Calu3 (cell line): ENCODE measurements around the gene ZNF787. TPM values are rescaled to one million over a fixed set of nuclear protein-coding genes. Genes with fewer than 3 reads are reported as not detected.

Experiments used
- BruUV-seq: library from RNA; stranded (reverse); fragments of 400-500 nt; replicated peaks from 2 replicates; lab custom pipeline; 2021; lab: Mats Ljungman, UMichigan
- CTCF ChIA-PET: fragments of 300-600 bp; sonication (Branson Sonifier 250); formaldehyde crosslinking; loops from one replicate; lab custom pipeline; 2022; ENCODE audit warnings: antibody characterized with exemption; lab: Charles Lee
- DNase-seq: peaks from one replicate; pipeline ENCODE4 v3.0.0; 2022
- H3K27ac Mint-ChIP-seq: one replicate; pipeline ENCODE4 v1.8.0; 2022; ENCODE audit warnings: mixed read lengths; ENCODE audit not compliant: unreplicated experiment
- H3K27me3 Mint-ChIP-seq: one replicate; pipeline ENCODE4 v1.8.0; 2022; ENCODE audit warnings: mixed read lengths; ENCODE audit not compliant: unreplicated experiment
- H3K36me3 Mint-ChIP-seq: one replicate; pipeline ENCODE4 v1.8.0; 2022; ENCODE audit warnings: mild to moderate bottlenecking, moderate library complexity, mixed read lengths; ENCODE audit not compliant: insufficient read depth, unreplicated experiment
- H3K4me1 Mint-ChIP-seq: one replicate; pipeline ENCODE4 v1.8.0; 2022; ENCODE audit warnings: mild to moderate bottlenecking, low read depth, mixed read lengths; ENCODE audit not compliant: unreplicated experiment
- H3K4me3 Mint-ChIP-seq: one replicate; pipeline ENCODE4 v1.8.0; 2022; ENCODE audit warnings: mild to moderate bottlenecking, low read depth, moderate library complexity, mixed read lengths; ENCODE audit not compliant: unreplicated experiment
- H3K9me3 Mint-ChIP-seq: one replicate; pipeline ENCODE4 v1.8.0; 2022; ENCODE audit warnings: low read depth, mixed read lengths; ENCODE audit not compliant: unreplicated experiment
- intact Hi-C: fragments of 100-400 bp; cut with micrococcal nuclease; formaldehyde crosslinking; loops from one replicate; pipeline ENCODE4 v1.10.0; 2022; ENCODE audit not compliant: unreplicated experiment
- total RNA-seq: library from RNA; stranded (reverse); gene quantifications from 2 replicates; pipeline ENCODE4 v1.2.3, GENCODE V29; 2022
- TF ChIP-seq, protein P1 (sequence below): fragments of 200-600 bp; IDR thresholded peaks from one replicate; pipeline ENCODE4 v1.8.0; 2022; ENCODE audit warnings: antibody characterized with exemption; ENCODE audit not compliant: unreplicated experiment

The ZNF787 gene
- total RNA-seq, 1 experiment from 2014 or later = 68.5 TPM

GRCh38 chr19:56131651-56132050, 10.6 kb upstream of the ZNF787 start:
- CTCF ChIA-PET = no interaction called here
- no peak overlapping the region for H3K4me3 Mint-ChIP-seq
- intact Hi-C loops = no loop called here
- H3K27ac Mint-ChIP-seq = no peak overlapping the region
- H3K4me1 Mint-ChIP-seq = no peaks in the 10 kb centered on the region
- BruUV-seq = no TSS peak
- no peaks in the 10 kb centered on the region for H3K27me3 Mint-ChIP-seq
- H3K36me3 Mint-ChIP-seq = peaks cover 6% of the 10 kb centered on the region
- no peaks in the 10 kb centered on the region for H3K9me3 Mint-ChIP-seq
- no peak for DNase-seq
- TF ChIP-seq, protein P1, sequence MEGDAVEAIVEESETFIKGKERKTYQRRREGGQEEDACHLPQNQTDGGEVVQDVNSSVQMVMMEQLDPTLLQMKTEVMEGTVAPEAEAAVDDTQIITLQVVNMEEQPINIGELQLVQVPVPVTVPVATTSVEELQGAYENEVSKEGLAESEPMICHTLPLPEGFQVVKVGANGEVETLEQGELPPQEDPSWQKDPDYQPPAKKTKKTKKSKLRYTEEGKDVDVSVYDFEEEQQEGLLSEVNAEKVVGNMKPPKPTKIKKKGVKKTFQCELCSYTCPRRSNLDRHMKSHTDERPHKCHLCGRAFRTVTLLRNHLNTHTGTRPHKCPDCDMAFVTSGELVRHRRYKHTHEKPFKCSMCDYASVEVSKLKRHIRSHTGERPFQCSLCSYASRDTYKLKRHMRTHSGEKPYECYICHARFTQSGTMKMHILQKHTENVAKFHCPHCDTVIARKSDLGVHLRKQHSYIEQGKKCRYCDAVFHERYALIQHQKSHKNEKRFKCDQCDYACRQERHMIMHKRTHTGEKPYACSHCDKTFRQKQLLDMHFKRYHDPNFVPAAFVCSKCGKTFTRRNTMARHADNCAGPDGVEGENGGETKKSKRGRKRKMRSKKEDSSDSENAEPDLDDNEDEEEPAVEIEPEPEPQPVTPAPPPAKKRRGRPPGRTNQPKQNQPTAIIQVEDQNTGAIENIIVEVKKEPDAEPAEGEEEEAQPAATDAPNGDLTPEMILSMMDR = no peak

GRCh38 chr19:56130006-56130405, 8.9 kb upstream of the ZNF787 start:
- intact Hi-C loops = no loop called here
- H3K27ac Mint-ChIP-seq = no peak overlapping the region
- no peaks in the 10 kb centered on the region for H3K27me3 Mint-ChIP-seq
- H3K4me3 Mint-ChIP-seq = no peak overlapping the region
- TF ChIP-seq, protein P1 = no peak
- no TSS peak for BruUV-seq
- peaks cover 6% of the 10 kb centered on the region for H3K36me3 Mint-ChIP-seq
- H3K9me3 Mint-ChIP-seq = no peaks in the 10 kb centered on the region
- no peaks in the 10 kb centered on the region for H3K4me1 Mint-ChIP-seq
- CTCF ChIA-PET = no interaction called here
- DNase-seq = no peak

DNA sequence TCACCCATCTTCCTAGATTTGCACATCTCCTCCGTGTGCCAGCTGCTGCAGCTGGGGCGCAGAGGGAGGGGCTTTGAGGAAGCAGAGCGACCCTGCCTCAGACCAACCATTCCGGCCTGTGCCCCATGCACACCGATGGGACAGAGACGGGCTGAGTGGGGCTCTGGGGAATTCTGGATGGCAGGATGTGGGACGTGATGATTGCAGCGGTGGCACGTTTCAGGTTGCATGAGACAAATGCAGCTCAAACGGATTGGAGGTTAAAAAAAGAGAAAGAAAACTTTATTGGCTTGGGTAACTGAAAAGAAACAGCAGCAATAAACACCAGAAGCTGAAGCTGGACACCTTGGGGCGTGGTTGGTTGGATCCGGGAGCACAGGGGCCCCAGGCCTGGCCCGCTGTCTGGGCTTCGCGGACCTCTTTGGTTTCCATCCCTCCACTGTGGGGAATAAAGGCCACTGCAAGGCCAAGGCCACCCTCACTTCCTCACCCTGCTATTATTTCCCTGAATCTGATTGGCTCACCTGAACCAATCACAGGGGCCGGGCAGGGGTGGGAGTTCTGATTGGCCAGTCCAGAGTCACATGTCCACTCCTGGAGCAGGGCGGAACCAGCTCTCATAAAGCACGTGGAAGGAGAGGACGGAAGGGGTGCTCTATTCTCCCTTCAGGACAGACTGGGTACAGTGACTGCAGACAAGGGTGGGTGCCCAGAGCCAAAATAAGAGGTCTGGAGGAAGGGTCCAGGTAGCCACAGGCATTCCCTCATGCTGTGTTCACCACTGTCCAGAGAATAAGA, 6.1 kb upstream of the ZNF787 start:
- CTCF ChIA-PET = interaction anchor here (1.0 kb wide), 1 partner anchor 8 kb away, joined by 4 read pairs; no protein-coding TSS in a partner anchor
- H3K4me3 Mint-ChIP-seq = no peak overlapping the region
- no peaks in the 10 kb centered on the region for H3K36me3 Mint-ChIP-seq
- no peak overlapping the region for H3K27ac Mint-ChIP-seq
- H3K9me3 Mint-ChIP-seq = no peaks in the 10 kb centered on the region
- BruUV-seq = no TSS peak
- TF ChIP-seq, protein P1 = no peak
- intact Hi-C loops = no loop called here
- no peaks in the 10 kb centered on the region for H3K27me3 Mint-ChIP-seq
- H3K4me1 Mint-ChIP-seq = no peaks in the 10 kb centered on the region
- DNase-seq = no peak

- no peak overlapping the region for H3K27ac Mint-ChIP-seq
- DNase-seq = no peak
- TF ChIP-seq, protein P1 = no peak
- CTCF ChIA-PET = interaction anchor here (1.0 kb wide), 1 partner anchor 9 kb away, joined by 4 read pairs; no protein-coding TSS in a partner anchor
- peaks cover 10% of the 10 kb centered on the region for H3K36me3 Mint-ChIP-seq
- intact Hi-C loops = no loop called here
- no peaks in the 10 kb centered on the region for H3K4me1 Mint-ChIP-seq
- H3K9me3 Mint-ChIP-seq = no peaks in the 10 kb centered on the region
- no peaks in the 10 kb centered on the region for H3K27me3 Mint-ChIP-seq
- no peak overlapping the region for H3K4me3 Mint-ChIP-seq
- BruUV-seq = no TSS peak
Measured at GRCh38 chr19:56125806-56126590, 4.9 kb upstream of the ZNF787 start.
